CD14-positive monocyte (primary cell): ENCODE results near the gene SYMPK. TPM values are rescaled to one million over a fixed set of nuclear protein-coding genes. Genes with fewer than 3 reads are reported as not detected.

Experiments used
- DNase-seq, 3 donors: peaks; one replicate each; pipeline ENCODE4 v3.0.0-alpha.2; 2011 to 2022
- H2AFZ ChIP-seq: 2 replicates; pipeline ENCODE4 v1.6.0; 2012; ENCODE audit warnings: mild to moderate bottlenecking, low read depth, low read length, inconsistent platforms; ENCODE audit not compliant: insufficient read depth, poor library complexity, severe bottlenecking
- H3K27ac ChIP-seq, 2 donors: 1 replicate in 1 of 2; 2 replicates in 1 of 2; pipeline ENCODE4 v1.5.1; 2012 to 2013; ENCODE audit warnings: low read length in 2 of 2, control low read depth in 1 of 2, inconsistent platforms in 1 of 2, low read depth in 1 of 2, mild to moderate bottlenecking in 1 of 2
- H3K27me3 ChIP-seq, 2 donors: one replicate each; pipeline versions ENCODE4 v1.6.0 to v1.6.1; 2011 to 2013; ENCODE audit warnings: low read length in 2 of 2; ENCODE audit not compliant: control insufficient read depth in 2 of 2, insufficient read depth in 2 of 2
- H3K36me3 ChIP-seq, 2 donors: replicated peaks in 1 of 2; 1 replicate in 1 of 2; 2 replicates in 1 of 2; pipeline versions ENCODE4 v1.5.1 to v1.6.1; 2012 to 2013; ENCODE audit warnings: low read length in 2 of 2, control low read depth in 1 of 2, inconsistent platforms in 1 of 2, mild to moderate bottlenecking in 1 of 2; ENCODE audit not compliant: insufficient read depth in 2 of 2, control insufficient read depth in 1 of 2
- H3K4me1 ChIP-seq, 2 donors: 1 replicate in 1 of 2; 2 replicates in 1 of 2; pipeline versions ENCODE4 v1.5.1 to v1.6.1; 2012 to 2013; ENCODE audit warnings: low read length in 2 of 2, control low read depth in 1 of 2, inconsistent platforms in 1 of 2, mild to moderate bottlenecking in 1 of 2, moderate library complexity in 1 of 2; ENCODE audit not compliant: insufficient read depth in 2 of 2, control insufficient read depth in 1 of 2
- H3K4me2 ChIP-seq: replicated peaks from 2 replicates; pipeline ENCODE3; 2012; ENCODE audit warnings: low read length, moderate library complexity, mild to moderate bottlenecking; ENCODE audit not compliant: poor library complexity, severe bottlenecking; ENCODE audit errors: extremely low read depth
- H3K4me3 ChIP-seq, 3 experiments: fragments of 200-600 bp in 1 of 3; sonication (generic) in 1 of 3; replicated peaks in 1 of 3; 1 replicate in 2 of 3; 2 replicates in 1 of 3; pipeline ENCODE4 v1.5.1; 2011 to 2013; ENCODE audit warnings: low read length in 3 of 3, mild to moderate bottlenecking in 3 of 3, control low read depth in 2 of 3, low read depth in 2 of 3, inconsistent platforms in 1 of 3, moderate library complexity in 1 of 3
- H3K79me2 ChIP-seq: 2 replicates; pipeline ENCODE4 v1.6.0; 2012; ENCODE audit warnings: mild to moderate bottlenecking, control low read depth, inconsistent platforms, low read length, moderate library complexity; ENCODE audit not compliant: insufficient read depth
- H3K9ac ChIP-seq: 2 replicates; pipeline ENCODE4 v1.6.0; 2017; ENCODE audit warnings: low read length, mild to moderate bottlenecking; ENCODE audit not compliant: insufficient read depth, poor library complexity, severe bottlenecking
- H3K9me3 ChIP-seq, 2 donors: replicated peaks in 1 of 2; 1 replicate in 1 of 2; 2 replicates in 1 of 2; pipeline versions ENCODE4 v1.5.1 to v1.6.1; 2012 to 2013; ENCODE audit warnings: low read length in 2 of 2, control low read depth in 1 of 2; ENCODE audit not compliant: control insufficient read depth in 1 of 2, insufficient read depth in 1 of 2
- H4K20me1 ChIP-seq: 2 replicates; pipeline ENCODE4 v1.6.0; 2012; ENCODE audit warnings: mild to moderate bottlenecking, low read length, control low read depth, moderate library complexity; ENCODE audit not compliant: insufficient read depth
- H3K27ac Mint-ChIP-seq, 7 donors: one replicate each; pipeline ENCODE4 v1.8.0; 2020; ENCODE audit warnings: mild to moderate bottlenecking in 7 of 7, mixed read lengths in 7 of 7, moderate library complexity in 6 of 7, inconsistent platforms in 2 of 7
- H3K27me3 Mint-ChIP-seq, 3 donors: one replicate each; pipeline ENCODE4 v1.8.0; 2021 to 2022; ENCODE audit warnings: low read depth in 3 of 3, mild to moderate bottlenecking in 3 of 3, mixed read lengths in 3 of 3, moderate library complexity in 3 of 3, inconsistent platforms in 1 of 3
- H3K36me3 Mint-ChIP-seq, 2 donors: one replicate each; pipeline ENCODE4 v1.8.0; 2020; ENCODE audit warnings: mixed read lengths in 2 of 2, inconsistent platforms in 1 of 2, mild to moderate bottlenecking in 1 of 2
- H3K4me1 Mint-ChIP-seq: one replicate; pipeline ENCODE4 v1.8.0; 2020; ENCODE audit warnings: mild to moderate bottlenecking, mixed read lengths
- H3K4me3 Mint-ChIP-seq, 2 donors: one replicate each; pipeline ENCODE4 v1.8.0; 2020; ENCODE audit warnings: mild to moderate bottlenecking in 2 of 2, mixed read lengths in 2 of 2, moderate library complexity in 1 of 2
- H3K9me3 Mint-ChIP-seq, 7 donors: one replicate each; pipeline ENCODE4 v1.8.0; 2020 to 2022; ENCODE audit warnings: mixed read lengths in 7 of 7, mild to moderate bottlenecking in 6 of 7, moderate library complexity in 6 of 7, inconsistent platforms in 2 of 7
- WGBS: methylation state at CpG from one replicate; pipeline ENCODE4 v1.1.5; 2013; ENCODE audit warnings: missing lambda C conversion rate; ENCODE audit not compliant: insufficient coverage; 5-methylcytosine and 5-hydroxymethylcytosine counted together
- intact Hi-C, 2 donors: fragments of 100-400 bp; cut with micrococcal nuclease; formaldehyde crosslinking; loops; one replicate each; pipeline versions ENCODE4 v1.15.0 to v1.15.1; 2023
- polyA plus RNA-seq, 3 donors: library from polyadenylated mRNA; depleted of rRNA in 1 of 3; unstranded in 2 of 3; stranded (reverse) in 1 of 3; fragments of 300-500 nt in 2 of 3; fragments of >200 nt in 1 of 3; fragmentation: Illumina TruSeq in 2 of 3; gene quantifications; 1 replicate in 2 of 3; 2 replicates in 1 of 3; pipeline ENCODE4 v1.2.3, GENCODE V29; 2012 to 2021
- TF ChIP-seq, protein P1 (sequence below): fragments of 200-600 bp; IDR thresholded peaks from one replicate; pipeline ENCODE4 v1.8.0; 2022; ENCODE audit warnings: antibody characterized with exemption, mild to moderate bottlenecking

The SYMPK gene
- polyA plus RNA-seq, 3 donors: 5.6 to 96.1 (median 15.7) TPM

DNA sequence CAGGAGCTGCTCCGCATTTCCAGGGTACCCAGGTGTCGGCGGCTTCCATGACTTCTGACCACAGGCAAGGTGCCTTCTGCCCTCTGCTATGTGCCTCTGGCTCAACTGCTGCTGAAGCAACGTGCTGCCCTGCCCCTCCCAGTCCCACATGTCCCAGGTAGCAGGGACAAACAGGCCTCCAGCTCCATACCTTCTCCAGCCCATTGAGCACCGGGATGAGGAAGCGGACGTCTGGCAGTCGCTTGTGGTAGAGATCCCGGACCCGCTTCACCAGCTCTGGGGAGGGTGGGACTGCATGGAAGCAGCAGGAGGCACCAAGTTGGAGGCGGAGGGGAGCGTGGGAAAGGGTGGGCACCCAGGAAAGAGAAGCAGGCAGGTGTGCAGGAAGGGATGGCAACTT, 39.8 kb downstream of the SYMPK start:
- no peak overlapping the region for H3K9ac ChIP-seq
- H4K20me1 ChIP-seq: peaks cover 27% of the 10 kb centered on the region
- H3K27ac ChIP-seq: no peak overlapping the region
- peaks cover 74 to 90% of the 10 kb centered on the region in 2 donors for H3K36me3 Mint-ChIP-seq
- no peaks in the 10 kb centered on the region for H3K9me3 ChIP-seq
- H3K36me3 ChIP-seq: peaks cover 86 to 90% of the 10 kb centered on the region in 2 donors
- H3K4me3 Mint-ChIP-seq: no peak overlapping the region
- DNase-seq: no peak
- H3K79me2 ChIP-seq: no peaks in the 10 kb centered on the region
- H3K4me1 Mint-ChIP-seq: no peaks in the 10 kb centered on the region
- intact Hi-C loops: no loop called here
- no peak overlapping the region for H3K4me3 ChIP-seq
- H3K27me3 ChIP-seq: no peaks in the 10 kb centered on the region
- no peak overlapping the region for H2AFZ ChIP-seq
- no peaks in the 10 kb centered on the region for H3K4me1 ChIP-seq
- 92% methylated on average over 9 of the region's 12 CpGs for WGBS
- TF ChIP-seq, protein P1, sequence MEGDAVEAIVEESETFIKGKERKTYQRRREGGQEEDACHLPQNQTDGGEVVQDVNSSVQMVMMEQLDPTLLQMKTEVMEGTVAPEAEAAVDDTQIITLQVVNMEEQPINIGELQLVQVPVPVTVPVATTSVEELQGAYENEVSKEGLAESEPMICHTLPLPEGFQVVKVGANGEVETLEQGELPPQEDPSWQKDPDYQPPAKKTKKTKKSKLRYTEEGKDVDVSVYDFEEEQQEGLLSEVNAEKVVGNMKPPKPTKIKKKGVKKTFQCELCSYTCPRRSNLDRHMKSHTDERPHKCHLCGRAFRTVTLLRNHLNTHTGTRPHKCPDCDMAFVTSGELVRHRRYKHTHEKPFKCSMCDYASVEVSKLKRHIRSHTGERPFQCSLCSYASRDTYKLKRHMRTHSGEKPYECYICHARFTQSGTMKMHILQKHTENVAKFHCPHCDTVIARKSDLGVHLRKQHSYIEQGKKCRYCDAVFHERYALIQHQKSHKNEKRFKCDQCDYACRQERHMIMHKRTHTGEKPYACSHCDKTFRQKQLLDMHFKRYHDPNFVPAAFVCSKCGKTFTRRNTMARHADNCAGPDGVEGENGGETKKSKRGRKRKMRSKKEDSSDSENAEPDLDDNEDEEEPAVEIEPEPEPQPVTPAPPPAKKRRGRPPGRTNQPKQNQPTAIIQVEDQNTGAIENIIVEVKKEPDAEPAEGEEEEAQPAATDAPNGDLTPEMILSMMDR: no peak
- no peak overlapping the region for H3K27ac Mint-ChIP-seq
- no peak overlapping the region for H3K4me2 ChIP-seq
- no peaks in the 10 kb centered on the region for H3K27me3 Mint-ChIP-seq
- no peaks in the 10 kb centered on the region for H3K9me3 Mint-ChIP-seq

DNA sequence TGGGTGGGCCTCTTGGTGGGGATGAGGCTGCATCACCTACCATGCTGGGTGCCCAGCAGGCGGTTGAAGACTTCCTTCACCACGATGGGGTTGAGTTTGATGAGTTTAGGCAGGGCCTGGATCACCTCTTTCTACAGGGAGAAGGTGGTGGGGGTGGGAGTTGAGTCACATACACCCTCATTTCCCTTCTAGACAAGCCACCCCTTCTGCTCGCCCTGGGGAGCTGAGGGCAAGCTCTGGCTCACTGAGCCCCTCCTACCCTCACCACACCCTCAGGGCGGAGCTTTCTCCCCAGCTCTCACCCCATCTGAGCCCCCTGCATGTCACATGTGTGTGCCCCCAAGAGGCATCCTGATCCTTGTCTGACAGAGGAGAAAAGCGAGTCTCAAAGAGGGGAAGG, 40.2 kb downstream of the SYMPK start:
- no peak overlapping the region for H3K27ac ChIP-seq
- H3K27me3 ChIP-seq: no peaks in the 10 kb centered on the region
- TF ChIP-seq, protein P1: no peak
- no peak overlapping the region for H3K4me3 ChIP-seq
- no peaks in the 10 kb centered on the region for H3K9me3 ChIP-seq
- no peak for DNase-seq
- WGBS: 83% methylated on average over 1 of the region's 5 CpGs
- H3K9ac ChIP-seq: no peak overlapping the region
- Mint-ChIP-seq H3K9me3 (no peaks in the 10 kb centered on the region), H3K27me3 (no peaks in the 10 kb centered on the region), H3K4me1 (no peaks in the 10 kb centered on the region), H3K36me3 (peaks cover 71 to 88% of the 10 kb centered on the region in 2 donors), H3K4me3 (no peak overlapping the region), H3K27ac (no peak overlapping the region)
- H4K20me1 ChIP-seq: peaks cover 31% of the 10 kb centered on the region
- peaks cover 81 to 88% of the 10 kb centered on the region in 2 donors for H3K36me3 ChIP-seq
- H2AFZ ChIP-seq: no peak overlapping the region
- no peaks in the 10 kb centered on the region for H3K4me1 ChIP-seq
- intact Hi-C loops: no loop called here
- no peak overlapping the region for H3K4me2 ChIP-seq
- H3K79me2 ChIP-seq: no peaks in the 10 kb centered on the region
